Measurements from ENCODE around the gene TNNT2.
A peak's percentile ranks its signal among the peaks of the same experiment; 100 is the strongest.

The TNNT2 gene

GRCh38 chr1:201406831-201407406 lies 29.4 kb upstream of the TNNT2 start:
- Histone ChIP-seq H2AK5ac (ENCODE audit: low read depth, low read length) (peak overlapping the region; percentile 68), H3K9ac (ENCODE audit: low read depth, low read length, poor library complexity) (no peak overlapping the region), H3K4me3 (ENCODE audit: low read length in 2 of 2) (no peak overlapping the region), H2BK120ac (ENCODE audit: low read depth, low read length) (no peak overlapping the region), H2AFZ (ENCODE audit: low read length) (no peak overlapping the region), H3K18ac (ENCODE audit: low read length) (peak overlapping the region; percentile 11), H3K27me3 (ENCODE audit: control insufficient read depth in 3 of 3, insufficient read depth in 3 of 3, low read depth in 1 of 3, low read length in 3 of 3) (peaks cover 0 to 51% (median under 1%) of the 10 kb centered on the region in 3 experiments), H3K36me3 (replicated peaks in 1 of 2; ENCODE audit: control insufficient read depth in 2 of 2, insufficient read depth in 2 of 2, low read length in 2 of 2) (no peaks in the 10 kb centered on the region), H4K91ac (ENCODE audit: low read depth, low read length, poor library complexity) (no peak overlapping the region), H2BK12ac (ENCODE audit: low read length) (no peak overlapping the region), H2BK5ac (ENCODE audit: low read length) (no peak overlapping the region), H3K79me1 (ENCODE audit: low read depth, low read length) (no peaks in the 10 kb centered on the region), H3K4me2 (ENCODE audit: insufficient read depth, low read length, poor library complexity, severe bottlenecking) (no peak overlapping the region), H3K27ac (replicated peaks; ENCODE audit: low read length) (no peak overlapping the region), H3K14ac (ENCODE audit: low read length) (no peak overlapping the region), H3K9me3 (replicated peaks in 1 of 2; ENCODE audit: control insufficient read depth in 2 of 2, insufficient read depth in 1 of 2, low read depth in 1 of 2, low read length in 2 of 2) (no peaks in the 10 kb centered on the region), H2BK15ac (ENCODE audit: low read length) (no peak overlapping the region), H3K23ac (ENCODE audit: low read depth, low read length, poor library complexity) (no peak overlapping the region), H3K4ac (ENCODE audit: low read length) (no peak overlapping the region), H4K8ac (ENCODE audit: low read depth, low read length) (no peak overlapping the region), H3K4me1 (ENCODE audit: control insufficient read depth in 2 of 2, insufficient read depth in 1 of 2, low read depth in 1 of 2, low read length in 2 of 2) (peaks cover 0 to 7% of the 10 kb centered on the region in 2 donors)
- DNase-seq (ENCODE audit: low spot score): no peak
- WGBS, 2 donors (ENCODE audit: extremely low coverage in 2 of 2, insufficient read length in 2 of 2, insufficient replicate concordance in 1 of 2): no CpG with 5 or more reads among the region's 8 CpGs

- WGBS, 2 donors (ENCODE audit: extremely low coverage in 2 of 2, insufficient read length in 2 of 2, insufficient replicate concordance in 1 of 2): no CpG with 5 or more reads among the region's 10 CpGs
- Histone ChIP-seq H3K18ac (ENCODE audit: low read length) (peak overlapping the region; percentile 73), H4K8ac (ENCODE audit: low read depth, low read length) (peak overlapping the region; percentile 30), H3K14ac (ENCODE audit: low read length) (peak overlapping the region; percentile 48), H3K23ac (ENCODE audit: low read depth, low read length, poor library complexity) (peak overlapping the region; percentile 9), H3K4me3 (ENCODE audit: low read length in 2 of 2) (no peak overlapping the region), H2AK5ac (ENCODE audit: low read depth, low read length) (peak overlapping the region; percentile 43), H3K4me2 (ENCODE audit: insufficient read depth, low read length, poor library complexity, severe bottlenecking) (no peak overlapping the region), H3K9me3 (replicated peaks in 1 of 2; ENCODE audit: control insufficient read depth in 2 of 2, insufficient read depth in 1 of 2, low read depth in 1 of 2, low read length in 2 of 2) (no peaks in the 10 kb centered on the region), H3K4me1 (ENCODE audit: control insufficient read depth in 2 of 2, insufficient read depth in 1 of 2, low read depth in 1 of 2, low read length in 2 of 2) (peaks cover 0 to 7% of the 10 kb centered on the region in 2 donors), H2BK120ac (ENCODE audit: low read depth, low read length) (no peak overlapping the region), H3K27ac (replicated peaks; ENCODE audit: low read length) (no peak overlapping the region), H4K91ac (ENCODE audit: low read depth, low read length, poor library complexity) (no peak overlapping the region), H2BK12ac (ENCODE audit: low read length) (no peak overlapping the region), H3K79me1 (ENCODE audit: low read depth, low read length) (no peaks in the 10 kb centered on the region), H3K9ac (ENCODE audit: low read depth, low read length, poor library complexity) (no peak overlapping the region), H2BK15ac (ENCODE audit: low read length) (peak overlapping the region; percentile 1), H3K4ac (ENCODE audit: low read length) (peak overlapping the region; percentile 17), H3K27me3 (ENCODE audit: control insufficient read depth in 3 of 3, insufficient read depth in 3 of 3, low read depth in 1 of 3, low read length in 3 of 3) (peaks cover 0 to 56% (median 12%) of the 10 kb centered on the region in 3 experiments), H2BK5ac (ENCODE audit: low read length) (peak overlapping the region; percentile 30), H2AFZ (ENCODE audit: low read length) (no peak overlapping the region), H3K36me3 (replicated peaks in 1 of 2; ENCODE audit: control insufficient read depth in 2 of 2, insufficient read depth in 2 of 2, low read length in 2 of 2) (no peaks in the 10 kb centered on the region)
- DNase-seq (ENCODE audit: low spot score): no peak
Observed at GRCh38 chr1:201405484-201405831, 28.0 kb upstream of the TNNT2 start.

DNA sequence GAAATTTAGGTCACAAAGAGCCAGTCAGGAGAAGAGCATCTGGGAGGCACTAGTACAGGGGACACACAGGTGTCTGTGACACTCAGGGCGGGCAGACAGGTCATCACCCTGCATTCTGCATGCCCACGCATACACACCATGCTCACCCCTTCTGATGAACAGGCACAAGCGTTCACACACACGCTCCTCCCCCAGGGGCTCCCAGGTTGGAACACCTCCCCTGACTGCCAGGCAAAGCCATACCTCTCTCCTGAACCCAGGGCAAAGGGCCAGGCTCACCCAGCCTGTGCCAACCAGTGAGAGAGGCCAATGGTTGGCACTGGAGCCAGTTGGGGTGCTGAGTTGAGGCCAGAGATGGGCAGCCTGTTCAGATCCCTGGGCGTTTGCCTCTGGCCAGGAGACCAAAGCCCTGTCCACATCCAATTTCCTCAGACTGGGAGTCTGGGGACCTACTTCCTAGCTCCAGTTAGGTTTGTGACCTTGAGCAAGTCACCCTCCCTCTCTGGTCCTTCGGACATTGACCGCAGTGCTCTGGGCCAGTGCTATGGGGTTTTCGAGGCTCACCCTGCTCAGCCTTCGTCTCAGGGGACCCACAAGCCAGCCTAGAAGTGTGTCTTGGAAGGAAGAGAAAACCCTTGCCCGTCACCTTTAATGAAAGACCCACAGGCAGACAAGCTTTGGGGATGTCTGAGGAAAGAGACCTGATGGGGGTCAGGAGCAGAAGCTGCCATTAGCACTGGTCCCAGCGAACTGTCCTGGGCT lies 27.4 kb upstream of the TNNT2 start:
- Histone ChIP-seq H3K9ac (ENCODE audit: low read depth, low read length, poor library complexity) (no peak overlapping the region), H3K9me3 (replicated peaks in 1 of 2; ENCODE audit: control insufficient read depth in 2 of 2, insufficient read depth in 1 of 2, low read depth in 1 of 2, low read length in 2 of 2) (no peaks in the 10 kb centered on the region), H3K4me2 (ENCODE audit: insufficient read depth, low read length, poor library complexity, severe bottlenecking) (no peak overlapping the region), H2BK120ac (ENCODE audit: low read depth, low read length) (no peak overlapping the region), H3K4me1 (ENCODE audit: control insufficient read depth in 2 of 2, insufficient read depth in 1 of 2, low read depth in 1 of 2, low read length in 2 of 2) (peaks cover 0 to 7% of the 10 kb centered on the region in 2 donors), H3K4ac (ENCODE audit: low read length) (no peak overlapping the region), H3K14ac (ENCODE audit: low read length) (no peak overlapping the region), H3K79me1 (ENCODE audit: low read depth, low read length) (no peaks in the 10 kb centered on the region), H3K23ac (ENCODE audit: low read depth, low read length, poor library complexity) (no peak overlapping the region), H2BK15ac (ENCODE audit: low read length) (peak overlapping the region; percentile 1), H4K8ac (ENCODE audit: low read depth, low read length) (no peak overlapping the region), H3K27ac (replicated peaks; ENCODE audit: low read length) (no peak overlapping the region), H4K91ac (ENCODE audit: low read depth, low read length, poor library complexity) (no peak overlapping the region), H2BK12ac (ENCODE audit: low read length) (peak overlapping the region; percentile 14), H2AFZ (ENCODE audit: low read length) (no peak overlapping the region), H2AK5ac (ENCODE audit: low read depth, low read length) (peak overlapping the region; percentile 43), H3K27me3 (ENCODE audit: control insufficient read depth in 3 of 3, insufficient read depth in 3 of 3, low read depth in 1 of 3, low read length in 3 of 3) (peaks cover 2 to 57% (median 17%) of the 10 kb centered on the region in 3 experiments), H2BK5ac (ENCODE audit: low read length) (peak overlapping the region; percentile 30), H3K36me3 (replicated peaks in 1 of 2; ENCODE audit: control insufficient read depth in 2 of 2, insufficient read depth in 2 of 2, low read length in 2 of 2) (no peaks in the 10 kb centered on the region), H3K4me3 (ENCODE audit: low read length in 2 of 2) (no peak overlapping the region), H3K18ac (ENCODE audit: low read length) (peak overlapping the region; percentile 11)
- no peak for DNase-seq (ENCODE audit: low spot score)
- WGBS, 2 donors (ENCODE audit: extremely low coverage in 2 of 2, insufficient read length in 2 of 2, insufficient replicate concordance in 1 of 2): no CpG with 5 or more reads among the region's 11 CpGs

GRCh38 chr1:201404055-201404454 lies 26.6 kb upstream of the TNNT2 start:
- no peaks in the 10 kb centered on the region for H3K9me3 ChIP-seq (replicated peaks in 1 of 2; ENCODE audit: control insufficient read depth in 2 of 2, insufficient read depth in 1 of 2, low read depth in 1 of 2, low read length in 2 of 2)
- WGBS, 2 donors (ENCODE audit: extremely low coverage in 2 of 2, insufficient read length in 2 of 2, insufficient replicate concordance in 1 of 2): no CpG with 5 or more reads among the region's 7 CpGs
- peaks cover 6 to 60% (median 26%) of the 10 kb centered on the region in 3 experiments for H3K27me3 ChIP-seq (ENCODE audit: control insufficient read depth in 3 of 3, insufficient read depth in 3 of 3, low read depth in 1 of 3, low read length in 3 of 3)
- no peaks in the 10 kb centered on the region for H3K79me1 ChIP-seq (ENCODE audit: low read depth, low read length)
- H3K4me3 ChIP-seq (ENCODE audit: low read length in 2 of 2): no peak overlapping the region
- H4K8ac ChIP-seq (ENCODE audit: low read depth, low read length): no peak overlapping the region
- H3K23ac ChIP-seq (ENCODE audit: low read depth, low read length, poor library complexity): no peak overlapping the region
- no peak overlapping the region for H2BK15ac ChIP-seq (ENCODE audit: low read length)
- no peak overlapping the region for H2BK120ac ChIP-seq (ENCODE audit: low read depth, low read length)
- no peak overlapping the region for H3K4me2 ChIP-seq (ENCODE audit: insufficient read depth, low read length, poor library complexity, severe bottlenecking)
- H3K9ac ChIP-seq (ENCODE audit: low read depth, low read length, poor library complexity): no peak overlapping the region
- no peak for DNase-seq (ENCODE audit: low spot score)
- H3K27ac ChIP-seq (replicated peaks; ENCODE audit: low read length): no peak overlapping the region
- no peak overlapping the region for H3K4ac ChIP-seq (ENCODE audit: low read length)
- no peak overlapping the region for H3K14ac ChIP-seq (ENCODE audit: low read length)
- H2AFZ ChIP-seq (ENCODE audit: low read length): no peak overlapping the region
- no peaks in the 10 kb centered on the region for H3K36me3 ChIP-seq (replicated peaks in 1 of 2; ENCODE audit: control insufficient read depth in 2 of 2, insufficient read depth in 2 of 2, low read length in 2 of 2)
- H3K4me1 ChIP-seq (ENCODE audit: control insufficient read depth in 2 of 2, insufficient read depth in 1 of 2, low read depth in 1 of 2, low read length in 2 of 2): peaks cover 0 to 7% of the 10 kb centered on the region in 2 donors
- no peak overlapping the region for H4K91ac ChIP-seq (ENCODE audit: low read depth, low read length, poor library complexity)
- no peak overlapping the region for H3K18ac ChIP-seq (ENCODE audit: low read length)
- H2BK5ac ChIP-seq (ENCODE audit: low read length): no peak overlapping the region
- no peak overlapping the region for H2AK5ac ChIP-seq (ENCODE audit: low read depth, low read length)
- no peak overlapping the region for H2BK12ac ChIP-seq (ENCODE audit: low read length)

All from neuronal stem cell (in vitro differentiated cells).